ENCODE data around the gene BABAM2.

Gene BABAM2

DNA sequence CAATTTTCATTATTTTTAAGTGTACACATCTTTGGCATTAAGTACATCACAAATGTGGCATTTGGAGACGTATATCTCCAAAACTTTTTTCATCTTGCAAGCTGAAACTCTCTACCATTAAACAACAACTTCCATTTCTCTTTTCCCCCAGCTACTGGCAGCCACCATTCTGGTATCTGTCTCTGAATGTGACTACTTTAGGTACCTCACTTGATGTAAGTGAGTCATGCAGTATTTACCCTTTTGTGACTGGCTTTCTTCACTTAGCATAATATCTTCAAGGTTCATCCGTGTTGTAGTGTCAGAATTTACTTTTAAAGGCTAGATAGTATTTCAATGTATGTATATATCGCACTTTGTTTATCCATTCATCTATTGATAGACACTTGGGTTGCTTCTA is 17.0 kb downstream of the BABAM2 start:
- Histone ChIP-seq H3K4me2 (ENCODE audit: low read depth, low read length) (no peak overlapping the region), H3K9me3 (replicated peaks; ENCODE audit: insufficient read depth, low read length) (no peaks in the 10 kb centered on the region), H3K4me1 (ENCODE audit: low read length) (no peaks in the 10 kb centered on the region), H3K36me3 (replicated peaks; ENCODE audit: insufficient read depth, low read length) (no peaks in the 10 kb centered on the region), H2AFZ (ENCODE audit: low read length) (no peak overlapping the region), H3K27ac (ENCODE audit: low read length) (no peak overlapping the region), H3F3A (ENCODE audit: insufficient read depth, low read length) (no peaks in the 10 kb centered on the region), H3K9ac (ENCODE audit: low read length) (no peak overlapping the region), H3K9me2 (replicated peaks; ENCODE audit: insufficient read depth, low read length) (no peaks in the 10 kb centered on the region), H3K4me3 (ENCODE audit: low read length) (no peak overlapping the region), H3K79me2 (ENCODE audit: low read length) (no peaks in the 10 kb centered on the region), H3K27me3 (replicated peaks; ENCODE audit: insufficient read depth, low read length) (no peaks in the 10 kb centered on the region), H4K20me1 (ENCODE audit: insufficient read depth, low read length) (no peaks in the 10 kb centered on the region)
- no peak for DNase-seq
- TF ChIP-seq, protein P1, sequence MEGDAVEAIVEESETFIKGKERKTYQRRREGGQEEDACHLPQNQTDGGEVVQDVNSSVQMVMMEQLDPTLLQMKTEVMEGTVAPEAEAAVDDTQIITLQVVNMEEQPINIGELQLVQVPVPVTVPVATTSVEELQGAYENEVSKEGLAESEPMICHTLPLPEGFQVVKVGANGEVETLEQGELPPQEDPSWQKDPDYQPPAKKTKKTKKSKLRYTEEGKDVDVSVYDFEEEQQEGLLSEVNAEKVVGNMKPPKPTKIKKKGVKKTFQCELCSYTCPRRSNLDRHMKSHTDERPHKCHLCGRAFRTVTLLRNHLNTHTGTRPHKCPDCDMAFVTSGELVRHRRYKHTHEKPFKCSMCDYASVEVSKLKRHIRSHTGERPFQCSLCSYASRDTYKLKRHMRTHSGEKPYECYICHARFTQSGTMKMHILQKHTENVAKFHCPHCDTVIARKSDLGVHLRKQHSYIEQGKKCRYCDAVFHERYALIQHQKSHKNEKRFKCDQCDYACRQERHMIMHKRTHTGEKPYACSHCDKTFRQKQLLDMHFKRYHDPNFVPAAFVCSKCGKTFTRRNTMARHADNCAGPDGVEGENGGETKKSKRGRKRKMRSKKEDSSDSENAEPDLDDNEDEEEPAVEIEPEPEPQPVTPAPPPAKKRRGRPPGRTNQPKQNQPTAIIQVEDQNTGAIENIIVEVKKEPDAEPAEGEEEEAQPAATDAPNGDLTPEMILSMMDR (IDR thresholded peaks at IDR 0.05; ENCODE audit: low read length) = no peak
- TF ChIP-seq EZH2 (optimal IDR thresholded peaks at IDR 0.05; ENCODE audit: low read depth, low read length) (no peak), EZH2phosphoT487 (IDR thresholded peaks at IDR 0.05; ENCODE audit: low read length) (no peak)

DNA sequence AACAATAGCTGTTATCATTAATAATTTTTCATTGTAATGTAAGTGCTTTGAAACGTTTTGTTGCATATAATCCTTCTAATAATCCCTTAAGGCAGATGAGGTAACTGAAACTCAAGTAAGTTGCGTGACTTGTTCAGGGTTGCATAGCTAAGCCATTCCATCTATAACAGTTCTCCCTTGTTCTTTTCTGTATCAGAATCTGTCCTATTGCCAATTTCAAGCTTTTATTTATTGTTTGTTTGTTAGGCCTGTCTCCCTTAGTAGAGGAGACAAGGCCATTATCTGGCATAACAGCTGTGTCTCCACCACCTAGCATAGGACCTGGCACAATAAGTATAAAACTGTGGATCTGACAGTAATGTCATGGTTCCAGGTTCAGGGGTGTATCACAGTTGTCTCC is 19.4 kb downstream of the BABAM2 start:
- H4K20me1 ChIP-seq (ENCODE audit: insufficient read depth, low read length) = no peaks in the 10 kb centered on the region
- no peak overlapping the region for H2AFZ ChIP-seq (ENCODE audit: low read length)
- H3K9me2 ChIP-seq (replicated peaks; ENCODE audit: insufficient read depth, low read length) = no peaks in the 10 kb centered on the region
- H3K79me2 ChIP-seq (ENCODE audit: low read length) = no peaks in the 10 kb centered on the region
- H3K4me2 ChIP-seq (ENCODE audit: low read depth, low read length) = no peak overlapping the region
- H3K36me3 ChIP-seq (replicated peaks; ENCODE audit: insufficient read depth, low read length) = no peaks in the 10 kb centered on the region
- H3K4me1 ChIP-seq (ENCODE audit: low read length) = no peaks in the 10 kb centered on the region
- no peak overlapping the region for H3K4me3 ChIP-seq (ENCODE audit: low read length)
- no peaks in the 10 kb centered on the region for H3K27me3 ChIP-seq (replicated peaks; ENCODE audit: insufficient read depth, low read length)
- DNase-seq = no peak
- TF ChIP-seq EZH2phosphoT487 (IDR thresholded peaks at IDR 0.05; ENCODE audit: low read length) (no peak), EZH2 (optimal IDR thresholded peaks at IDR 0.05; ENCODE audit: low read depth, low read length) (no peak)
- TF ChIP-seq, protein P1 (IDR thresholded peaks at IDR 0.05; ENCODE audit: low read length) = no peak
- no peaks in the 10 kb centered on the region for H3K9me3 ChIP-seq (replicated peaks; ENCODE audit: insufficient read depth, low read length)
- H3K27ac ChIP-seq (ENCODE audit: low read length) = no peak overlapping the region
- no peaks in the 10 kb centered on the region for H3F3A ChIP-seq (ENCODE audit: insufficient read depth, low read length)
- no peak overlapping the region for H3K9ac ChIP-seq (ENCODE audit: low read length)

DNA sequence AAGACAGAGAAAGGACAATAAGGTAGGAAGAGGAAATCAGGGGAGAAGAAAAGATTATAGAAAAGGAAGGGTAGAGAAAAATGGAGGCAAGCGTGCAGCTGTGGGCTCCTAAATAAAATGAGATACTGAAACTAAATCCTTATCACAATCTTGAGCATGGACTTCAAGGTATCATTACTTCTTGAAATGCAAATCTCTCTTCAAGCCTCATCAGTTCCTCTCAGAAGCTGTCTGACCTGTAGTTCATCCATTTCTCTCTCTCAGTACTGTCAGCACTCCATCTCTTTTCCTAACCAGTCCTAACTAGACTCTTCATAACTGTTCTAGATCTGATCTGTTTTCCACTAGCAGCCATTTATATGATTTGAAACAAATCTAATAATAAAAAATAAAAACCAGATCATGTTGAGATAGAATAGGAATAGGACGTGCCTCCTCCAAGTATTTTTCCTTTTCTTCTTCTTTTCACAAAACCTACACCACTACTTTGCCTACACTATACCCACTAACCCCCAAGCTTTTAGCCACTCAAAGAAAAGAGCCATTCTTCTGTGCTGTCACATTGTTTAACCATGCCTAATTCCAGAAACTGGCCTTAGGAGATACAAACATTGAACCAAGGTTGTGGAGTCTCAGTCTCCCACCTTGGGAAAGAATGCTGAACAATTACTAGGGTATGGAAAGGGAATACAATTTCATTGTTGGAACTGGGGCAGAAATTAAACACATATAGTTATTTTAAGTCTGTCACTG is 21.1 kb downstream of the BABAM2 start:
- no peak for DNase-seq
- Histone ChIP-seq H3F3A (ENCODE audit: insufficient read depth, low read length) (no peaks in the 10 kb centered on the region), H3K9ac (ENCODE audit: low read length) (no peak overlapping the region), H3K27me3 (replicated peaks; ENCODE audit: insufficient read depth, low read length) (no peaks in the 10 kb centered on the region), H3K36me3 (replicated peaks; ENCODE audit: insufficient read depth, low read length) (no peaks in the 10 kb centered on the region), H3K4me1 (ENCODE audit: low read length) (no peaks in the 10 kb centered on the region), H3K79me2 (ENCODE audit: low read length) (no peaks in the 10 kb centered on the region), H3K9me3 (replicated peaks; ENCODE audit: insufficient read depth, low read length) (no peaks in the 10 kb centered on the region), H3K27ac (ENCODE audit: low read length) (no peak overlapping the region), H3K4me3 (ENCODE audit: low read length) (no peak overlapping the region), H2AFZ (ENCODE audit: low read length) (no peak overlapping the region), H4K20me1 (ENCODE audit: insufficient read depth, low read length) (no peaks in the 10 kb centered on the region), H3K4me2 (ENCODE audit: low read depth, low read length) (no peak overlapping the region), H3K9me2 (replicated peaks; ENCODE audit: insufficient read depth, low read length) (no peaks in the 10 kb centered on the region)
- TF ChIP-seq, protein P1 (IDR thresholded peaks at IDR 0.05; ENCODE audit: low read length) = no peak
- no peak for TF ChIP-seq EZH2 (optimal IDR thresholded peaks at IDR 0.05; ENCODE audit: low read depth, low read length)
- no peak for TF ChIP-seq EZH2phosphoT487 (IDR thresholded peaks at IDR 0.05; ENCODE audit: low read length)
